Progenitor cell of endocrine pancreas (in vitro differentiated cells): Measurements from ENCODE around the gene SKIDA1. TPM values are rescaled to one million over a fixed set of nuclear protein-coding genes. Genes with fewer than 3 reads are reported as not detected.

Source experiments
- DNase-seq: peaks from one replicate; pipeline ENCODE4 v3.0.0; 2021; ENCODE audit warnings: low spot score; ENCODE audit not compliant: unreplicated experiment
- H3K27ac Mint-ChIP-seq: 2 replicates; pipeline ENCODE4 v1.8.0; 2021; ENCODE audit warnings: mild to moderate bottlenecking, moderate library complexity, mixed read lengths
- H3K27me3 Mint-ChIP-seq: 2 replicates; pipeline ENCODE4 v1.8.0; 2021; ENCODE audit warnings: mixed read lengths
- H3K36me3 Mint-ChIP-seq: 2 replicates; pipeline ENCODE4 v1.8.0; 2022; ENCODE audit warnings: mixed read lengths; ENCODE audit not compliant: insufficient read depth
- H3K4me1 Mint-ChIP-seq: 2 replicates; pipeline ENCODE4 v1.8.0; 2021; ENCODE audit warnings: low read depth, mixed read lengths
- H3K4me3 Mint-ChIP-seq: 2 replicates; pipeline ENCODE4 v1.8.0; 2021; ENCODE audit warnings: low read depth, mild to moderate bottlenecking, moderate library complexity, mixed read lengths
- H3K9me3 Mint-ChIP-seq: 2 replicates; pipeline ENCODE4 v1.8.0; 2021; ENCODE audit warnings: low read depth, mixed read lengths
- total RNA-seq: library from RNA; stranded (reverse); gene quantifications from 2 replicates; pipeline ENCODE4 v1.2.1, GENCODE V29; 2021
- TF ChIP-seq, protein P1 (sequence below): fragments of 200-600 bp; sonication (generic); IDR thresholded peaks from one replicate; pipeline ENCODE4 v1.5.0; 2021; ENCODE audit warnings: antibody characterized with exemption, mild to moderate bottlenecking; ENCODE audit not compliant: unreplicated experiment

SKIDA1 gene
- total RNA-seq, 1 donor from 2014 or later = 15.3 TPM

DNA sequence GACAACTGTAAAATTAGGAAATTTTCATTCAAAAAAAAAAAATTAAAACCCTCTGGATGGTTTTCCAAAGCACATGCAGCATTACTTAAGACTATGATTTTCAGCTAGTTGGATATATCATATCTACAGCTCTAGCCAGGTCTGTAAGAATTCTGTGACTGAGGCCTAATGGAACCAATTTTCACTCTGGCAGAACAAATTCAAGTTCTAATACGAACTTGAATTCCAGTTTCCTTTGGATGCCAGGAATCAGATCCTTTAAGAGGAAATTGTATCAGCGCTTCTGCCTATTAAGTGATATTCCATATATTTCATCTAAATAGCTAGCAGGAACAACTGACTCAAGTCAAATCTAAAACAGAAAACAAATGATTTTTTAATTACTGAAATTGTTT is 34.8 kb downstream of the SKIDA1 start:
- H3K27ac Mint-ChIP-seq = no peak overlapping the region
- peaks cover 7% of the 10 kb centered on the region for H3K4me1 Mint-ChIP-seq
- H3K36me3 Mint-ChIP-seq = no peaks in the 10 kb centered on the region
- H3K9me3 Mint-ChIP-seq = no peaks in the 10 kb centered on the region
- no peak overlapping the region for H3K4me3 Mint-ChIP-seq
- no peak for DNase-seq
- TF ChIP-seq, protein P1, sequence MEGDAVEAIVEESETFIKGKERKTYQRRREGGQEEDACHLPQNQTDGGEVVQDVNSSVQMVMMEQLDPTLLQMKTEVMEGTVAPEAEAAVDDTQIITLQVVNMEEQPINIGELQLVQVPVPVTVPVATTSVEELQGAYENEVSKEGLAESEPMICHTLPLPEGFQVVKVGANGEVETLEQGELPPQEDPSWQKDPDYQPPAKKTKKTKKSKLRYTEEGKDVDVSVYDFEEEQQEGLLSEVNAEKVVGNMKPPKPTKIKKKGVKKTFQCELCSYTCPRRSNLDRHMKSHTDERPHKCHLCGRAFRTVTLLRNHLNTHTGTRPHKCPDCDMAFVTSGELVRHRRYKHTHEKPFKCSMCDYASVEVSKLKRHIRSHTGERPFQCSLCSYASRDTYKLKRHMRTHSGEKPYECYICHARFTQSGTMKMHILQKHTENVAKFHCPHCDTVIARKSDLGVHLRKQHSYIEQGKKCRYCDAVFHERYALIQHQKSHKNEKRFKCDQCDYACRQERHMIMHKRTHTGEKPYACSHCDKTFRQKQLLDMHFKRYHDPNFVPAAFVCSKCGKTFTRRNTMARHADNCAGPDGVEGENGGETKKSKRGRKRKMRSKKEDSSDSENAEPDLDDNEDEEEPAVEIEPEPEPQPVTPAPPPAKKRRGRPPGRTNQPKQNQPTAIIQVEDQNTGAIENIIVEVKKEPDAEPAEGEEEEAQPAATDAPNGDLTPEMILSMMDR = no peak
- no peaks in the 10 kb centered on the region for H3K27me3 Mint-ChIP-seq

DNA sequence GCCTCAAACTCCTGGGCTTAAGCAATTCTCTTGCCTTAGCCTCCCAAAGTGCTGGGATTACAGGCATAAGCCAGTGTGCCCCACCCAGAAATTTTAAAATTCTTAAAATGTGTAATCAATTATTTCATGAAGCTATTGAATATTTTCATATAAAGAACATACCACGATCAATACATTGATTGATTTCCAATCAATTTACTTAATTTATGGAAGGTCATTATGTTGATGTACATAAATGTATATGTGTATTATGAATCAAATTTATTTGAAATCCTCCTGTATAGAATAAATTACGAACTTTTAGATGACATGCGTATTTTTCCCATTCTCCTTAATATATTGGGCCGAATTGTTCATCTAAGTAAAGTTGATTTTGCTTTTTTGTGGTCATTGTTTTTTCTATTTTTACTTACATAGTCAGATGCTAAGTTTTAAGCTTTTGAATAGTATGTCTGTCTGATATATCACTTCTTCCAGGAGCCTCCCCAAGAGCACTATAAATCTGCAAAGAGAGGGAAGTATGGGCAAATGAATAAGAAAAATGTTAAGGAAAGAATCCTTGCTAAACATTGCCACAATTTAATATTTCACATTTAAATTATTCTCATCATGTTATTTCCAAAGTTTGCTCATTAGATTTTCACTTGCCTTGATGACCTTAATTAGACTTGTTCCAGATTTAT is 35.3 kb downstream of the SKIDA1 start:
- Mint-ChIP-seq H3K4me3 (no peak overlapping the region), H3K4me1 (peaks cover 5% of the 10 kb centered on the region), H3K27me3 (no peaks in the 10 kb centered on the region), H3K27ac (no peak overlapping the region), H3K9me3 (no peaks in the 10 kb centered on the region), H3K36me3 (no peaks in the 10 kb centered on the region)
- DNase-seq = no peak
- TF ChIP-seq, protein P1 = no peak

DNA sequence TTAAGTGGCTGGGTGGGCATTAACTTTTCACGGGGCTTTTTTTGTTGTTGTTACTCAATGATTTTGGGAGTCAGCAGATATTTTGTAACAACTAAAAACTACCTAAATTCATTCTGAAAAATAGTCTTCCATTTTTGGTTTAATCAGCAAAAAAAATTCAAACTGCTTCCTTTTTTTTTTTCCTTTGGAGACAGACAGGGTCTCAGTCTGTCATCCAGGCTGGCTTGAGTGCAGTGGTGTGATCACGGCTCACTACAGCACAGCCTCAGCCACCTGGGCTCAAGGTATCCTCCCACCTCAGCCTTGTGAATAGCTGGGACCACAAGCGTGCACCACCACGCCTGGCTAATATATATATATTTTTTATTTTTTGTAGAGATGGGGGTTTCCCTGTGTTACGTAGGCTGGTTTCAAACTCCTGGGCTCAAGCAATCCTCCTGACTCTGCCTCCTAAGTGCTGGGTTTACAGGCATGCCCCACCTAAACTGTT is 36.5 kb downstream of the SKIDA1 start:
- H3K27me3 Mint-ChIP-seq = no peaks in the 10 kb centered on the region
- DNase-seq = no peak
- no peaks in the 10 kb centered on the region for H3K9me3 Mint-ChIP-seq

DNA sequence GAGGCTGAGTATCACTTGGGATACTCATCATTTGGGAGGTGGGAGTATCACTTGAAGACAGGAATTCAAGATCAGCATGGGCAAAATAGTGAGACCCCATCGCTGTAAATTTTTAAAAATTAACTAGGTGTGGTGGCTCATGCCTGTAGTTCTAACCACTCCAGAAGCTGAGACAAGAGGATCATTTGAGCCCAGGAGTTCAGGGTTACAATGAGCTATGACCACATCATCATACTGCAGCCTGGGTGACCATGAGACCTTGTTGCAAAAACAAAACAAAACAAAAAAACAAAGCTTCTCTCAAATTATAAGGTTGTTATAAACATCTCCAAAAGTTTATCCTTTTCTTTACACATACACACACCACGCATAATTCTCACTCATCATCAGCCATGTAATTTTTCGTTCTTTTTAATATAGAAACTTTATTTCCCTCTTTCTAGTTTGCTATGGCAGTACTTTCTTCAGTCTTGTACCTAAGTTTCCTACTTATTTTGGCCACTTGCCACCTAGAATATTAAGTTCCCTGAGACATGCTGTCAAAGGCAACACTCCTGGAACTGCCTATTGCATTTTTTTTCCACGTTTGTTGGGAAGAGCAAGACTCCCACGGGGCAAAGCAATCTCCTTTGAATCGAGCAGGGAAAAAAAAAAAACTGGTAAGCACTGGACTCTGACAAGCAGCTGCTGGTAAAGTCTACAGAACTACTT is 37.1 kb downstream of the SKIDA1 start:
- Mint-ChIP-seq H3K9me3 (no peaks in the 10 kb centered on the region), H3K27ac (no peak overlapping the region), H3K27me3 (no peaks in the 10 kb centered on the region), H3K36me3 (no peaks in the 10 kb centered on the region), H3K4me1 (no peaks in the 10 kb centered on the region), H3K4me3 (no peak overlapping the region)
- DNase-seq = no peak
- TF ChIP-seq, protein P1 = no peak

More for the DNA sequence above, 36.5 kb downstream of the SKIDA1 start:
- Mint-ChIP-seq H3K27ac (no peak overlapping the region), H3K4me1 (peaks cover under 1% of the 10 kb centered on the region), H3K4me3 (no peak overlapping the region), H3K36me3 (no peaks in the 10 kb centered on the region)
- TF ChIP-seq, protein P1 = no peak

- Mint-ChIP-seq H3K27me3 (no peaks in the 10 kb centered on the region), H3K36me3 (no peaks in the 10 kb centered on the region), H3K4me3 (no peak overlapping the region), H3K4me1 (no peaks in the 10 kb centered on the region), H3K9me3 (no peaks in the 10 kb centered on the region), H3K27ac (no peak overlapping the region)
- no peak for DNase-seq
- TF ChIP-seq, protein P1 = no peak
Measured at GRCh38 chr10:21487416-21488180, 37.9 kb downstream of the SKIDA1 start.
